ENCODE measurements around the gene UBA5.
A peak's percentile ranks its signal among the peaks of the same experiment; 100 is the strongest.

The UBA5 gene

DNA sequence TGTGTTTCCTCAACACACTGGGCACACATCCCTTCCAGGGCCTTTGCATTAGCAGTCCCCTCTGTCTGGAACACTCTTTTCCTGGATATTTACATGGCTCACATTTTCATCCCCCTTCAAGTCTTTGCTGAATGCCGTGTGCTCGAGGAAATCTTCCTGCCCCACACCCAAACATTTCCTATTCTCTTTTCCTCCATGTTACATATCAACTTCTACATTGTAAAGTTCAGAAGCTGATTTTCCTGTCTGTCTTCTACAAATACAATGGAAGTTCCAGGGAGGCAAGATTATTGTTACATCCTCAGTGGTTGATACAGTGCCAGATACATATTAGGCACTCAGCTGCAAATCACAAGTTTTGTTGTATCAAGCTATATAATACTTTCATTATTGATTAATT is 4.7 kb upstream of the UBA5 start:
- DNase-seq, result no peak

DNA sequence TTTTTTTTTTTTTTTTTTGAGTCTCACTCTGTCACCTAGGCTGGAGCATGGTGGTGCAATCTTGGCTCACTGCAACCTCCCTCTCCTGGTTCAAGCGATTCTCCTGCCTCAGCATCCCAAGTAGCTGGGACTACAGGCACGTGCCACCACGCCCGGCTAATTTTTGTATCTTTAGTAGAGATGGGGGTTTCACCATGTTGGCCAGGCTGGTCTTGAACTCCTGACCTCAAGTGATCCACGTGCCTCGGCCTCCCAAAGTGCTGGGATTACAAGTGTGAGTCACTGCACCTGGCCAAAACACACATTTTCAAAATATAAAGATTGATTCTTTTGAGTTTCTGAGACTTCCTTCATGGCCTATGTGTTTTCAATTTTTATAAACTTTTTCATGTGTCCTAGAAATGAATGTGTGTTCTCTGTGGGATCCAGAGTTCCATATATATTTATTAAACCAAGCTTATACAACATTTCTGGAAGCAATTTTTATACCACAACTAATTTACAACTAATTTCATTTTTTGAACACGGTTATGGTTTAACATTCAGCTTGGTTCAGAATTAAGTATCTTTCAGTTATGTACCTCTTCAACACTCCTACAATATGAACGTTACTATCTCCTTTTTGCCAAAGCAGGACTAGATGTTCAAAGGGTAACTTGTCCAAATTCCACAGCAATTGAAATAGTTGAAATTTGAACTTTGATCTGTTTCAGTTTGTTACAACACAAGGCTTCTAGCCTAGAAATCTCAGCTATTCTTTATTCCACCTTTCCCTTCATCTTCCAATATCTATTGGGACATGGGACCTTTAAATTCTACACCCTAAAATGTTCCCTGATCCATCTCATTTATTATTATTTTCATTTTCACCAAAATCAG is 2.0 kb upstream of the UBA5 start:
- DNase-seq, result no peak

DNA sequence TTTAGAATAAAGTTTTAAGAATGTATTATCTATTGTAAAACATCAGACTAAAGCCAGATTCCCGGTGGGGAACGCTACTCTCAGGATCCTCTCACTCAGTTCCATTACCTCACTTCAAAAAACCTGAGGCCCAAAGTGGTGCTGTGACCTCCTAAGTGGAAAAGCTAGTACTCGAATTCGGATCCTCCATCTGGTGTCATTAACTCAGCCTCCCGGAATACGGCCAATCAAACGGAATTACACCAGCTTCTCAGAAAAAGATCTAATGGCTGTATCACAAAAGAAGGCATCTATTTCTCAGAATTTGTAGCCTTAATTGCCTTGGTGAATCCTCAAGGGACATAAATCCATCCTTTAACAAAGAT is 1.1 kb upstream of the UBA5 start:
- no peak for DNase-seq

DNA sequence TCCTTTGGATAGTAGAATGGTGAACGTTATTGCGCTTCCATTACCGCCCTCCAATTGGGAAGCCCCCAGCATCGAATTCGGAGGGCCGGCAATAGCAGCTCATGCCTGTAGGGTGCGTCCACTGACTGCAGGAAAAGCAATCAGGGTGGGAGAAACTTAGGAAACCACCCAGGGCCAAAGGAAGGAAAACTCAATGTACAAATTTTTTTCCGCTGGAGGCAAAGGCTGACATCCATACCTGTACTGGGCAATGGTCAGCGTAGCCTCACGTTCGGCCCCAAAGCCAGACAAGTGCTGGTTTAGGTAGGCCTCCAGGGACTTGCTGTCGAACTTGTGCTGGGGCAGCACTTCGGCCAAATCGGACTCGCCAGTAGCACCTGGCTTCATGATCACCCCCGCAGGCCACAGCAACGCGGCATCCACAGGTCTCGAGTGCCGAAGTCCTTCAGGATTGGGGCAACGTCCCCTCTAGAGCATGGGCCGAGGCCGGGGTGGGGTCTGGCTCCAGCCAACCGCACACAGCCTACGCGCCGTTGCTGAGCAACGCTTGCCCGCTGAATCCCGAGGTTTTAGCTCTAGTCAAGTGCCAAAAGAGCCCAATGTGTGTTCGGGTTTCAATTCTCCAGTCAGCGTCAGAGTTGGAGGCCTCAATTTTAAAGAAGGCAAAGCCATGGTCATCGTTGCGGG is 621 bp upstream of the UBA5 start, which contains the start of gene ACAD11:
Gene ACAD11 (minus strand): TSS at position 445 of the 687 bp plus-strand sequence. CDS start 58 bp downstream, at position 387.
- peak; percentile 32 for DNase-seq

DNA sequence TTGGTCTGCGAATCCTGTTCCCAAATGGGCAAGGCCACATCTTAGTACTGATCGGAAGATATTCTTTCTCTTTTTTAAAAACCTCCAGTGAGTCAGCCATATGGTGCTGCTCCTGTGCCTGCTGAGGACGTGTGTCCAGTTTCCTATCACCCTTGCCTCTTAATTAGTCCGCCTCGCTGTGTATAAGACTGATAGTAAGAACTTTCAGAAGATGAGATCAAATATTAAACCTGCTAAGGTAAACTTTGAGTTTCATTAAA is 612 bp downstream of the UBA5 start:
- DNase-seq, result no peak

DNA sequence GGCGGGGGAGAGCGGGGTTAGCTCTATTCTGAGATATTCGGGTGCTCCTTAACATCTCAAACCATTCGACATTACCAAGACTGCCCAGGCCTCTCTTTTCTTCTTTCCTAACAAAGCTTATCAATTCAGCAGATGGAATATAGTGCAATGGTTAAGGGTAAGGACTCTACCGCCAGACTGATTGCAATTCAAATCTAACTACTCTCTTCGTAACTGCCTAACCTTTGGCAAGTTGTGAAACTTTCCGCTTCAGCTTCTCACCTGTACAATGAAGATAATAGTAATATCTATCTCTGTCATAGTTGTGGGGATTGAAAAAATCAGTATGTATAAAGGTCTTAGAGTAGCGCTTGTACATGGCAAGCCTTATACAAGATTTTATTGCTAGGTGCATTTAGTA is 972 bp downstream of the UBA5 start:
- DNase-seq, result no peak

DNA sequence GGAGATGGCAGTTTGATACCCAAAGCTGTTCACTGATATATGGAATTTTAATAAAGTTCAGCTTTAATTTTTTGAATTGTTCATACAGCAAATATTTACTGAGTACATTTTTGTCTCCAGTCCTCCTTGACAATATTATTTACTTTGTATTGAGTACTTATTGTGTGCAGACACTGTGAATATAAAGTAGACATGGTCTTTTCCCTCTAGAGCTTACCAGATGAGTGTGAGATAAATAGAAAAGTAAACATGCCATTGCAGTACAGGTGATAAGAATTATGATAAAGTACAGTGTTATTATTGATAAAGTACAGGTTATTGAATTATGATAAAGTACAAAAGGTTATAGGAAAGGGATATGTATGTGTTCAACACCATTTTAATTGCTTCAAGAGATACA is 2.1 kb downstream of the UBA5 start:
- DNase-seq, result no peak

DNA sequence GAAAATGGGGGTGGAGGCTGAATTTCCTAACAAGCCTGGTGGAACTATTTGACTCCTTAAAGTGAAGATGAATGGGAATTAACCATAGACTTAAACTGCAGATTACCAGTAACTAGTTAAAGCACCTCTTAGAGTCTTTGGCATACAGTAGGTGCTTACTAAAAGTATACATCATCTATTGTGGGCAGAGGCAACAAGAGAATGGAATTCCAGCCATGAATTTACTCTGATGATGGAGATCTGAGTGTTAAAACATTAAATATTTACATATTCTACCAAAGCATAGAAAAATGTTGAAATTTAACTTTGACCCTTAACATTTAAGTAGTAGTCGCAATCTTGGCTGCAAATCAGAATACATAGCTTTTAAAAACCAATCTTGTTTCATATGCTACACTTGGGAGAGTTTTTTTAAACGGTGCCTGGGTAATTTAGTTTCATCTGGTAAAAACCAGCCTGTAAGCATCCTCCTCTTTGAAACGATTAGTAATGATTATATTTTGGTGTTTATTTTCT is 5.2 kb downstream of the UBA5 start:
- DNase-seq, result no peak

DNA sequence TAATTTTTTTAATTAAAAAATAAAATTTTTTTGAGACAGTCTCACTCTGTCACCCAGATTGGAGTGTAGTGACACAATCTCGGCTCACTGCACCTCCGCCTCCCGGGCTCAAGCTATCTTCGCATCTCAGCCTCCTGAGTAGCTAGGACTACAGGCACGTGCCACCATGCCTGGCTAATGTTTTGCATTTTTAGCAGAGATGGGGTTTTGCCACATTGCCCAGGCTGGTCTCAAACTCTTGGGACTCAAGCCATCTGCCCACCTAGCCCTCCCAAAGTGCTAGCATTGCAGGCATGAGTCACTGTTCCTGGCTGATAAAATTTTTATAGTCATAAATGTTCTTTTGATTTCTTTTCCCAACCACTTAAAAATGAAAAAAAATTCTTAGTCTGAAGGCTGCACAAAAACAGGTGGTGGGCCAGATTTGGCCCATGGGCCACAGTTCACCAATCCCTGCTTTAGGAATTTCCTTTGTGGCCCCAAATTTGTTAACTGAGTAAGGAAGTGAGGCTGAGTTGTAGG is 9.2 kb downstream of the UBA5 start:
- no peak for DNase-seq

DNA sequence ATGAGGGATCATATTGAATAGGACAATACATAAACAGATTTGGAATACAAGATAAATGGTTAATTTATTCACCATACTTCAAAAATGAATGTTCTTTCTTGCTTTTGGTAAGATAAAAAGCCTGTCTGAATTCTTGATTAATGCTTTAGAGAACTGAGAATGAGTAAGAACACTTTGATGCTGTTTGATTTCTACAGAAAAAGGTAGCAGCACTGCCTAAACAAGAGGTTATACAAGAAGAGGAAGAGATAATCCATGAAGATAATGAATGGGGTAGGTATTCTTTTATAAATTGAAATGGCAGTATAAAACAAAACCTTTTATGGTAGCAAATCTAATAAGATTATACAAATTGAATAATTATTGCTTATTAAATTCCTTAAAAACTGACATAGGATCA is 15.3 kb downstream of the UBA5 start:
- DNase-seq, result no peak

DNA sequence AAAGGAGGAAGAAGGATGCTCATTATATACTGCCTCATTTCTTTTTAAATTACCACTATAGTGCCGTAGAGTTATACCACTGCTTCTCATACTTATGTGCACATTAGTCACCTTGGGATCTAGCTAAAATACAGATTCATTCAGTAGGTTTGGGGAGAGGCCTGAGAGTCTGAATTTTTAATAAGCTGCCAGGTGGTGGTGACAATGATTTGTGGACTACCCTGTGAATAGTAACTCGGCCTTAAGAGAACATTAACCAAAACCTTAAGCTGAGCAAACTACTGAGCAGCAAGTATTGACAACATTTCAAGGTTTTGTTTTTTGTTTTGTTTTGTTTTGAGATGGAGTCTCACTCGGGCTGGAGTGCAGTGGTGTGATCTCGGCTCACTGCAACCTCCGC is 19.8 kb downstream of the UBA5 start:
- DNase-seq, result no peak

DNA sequence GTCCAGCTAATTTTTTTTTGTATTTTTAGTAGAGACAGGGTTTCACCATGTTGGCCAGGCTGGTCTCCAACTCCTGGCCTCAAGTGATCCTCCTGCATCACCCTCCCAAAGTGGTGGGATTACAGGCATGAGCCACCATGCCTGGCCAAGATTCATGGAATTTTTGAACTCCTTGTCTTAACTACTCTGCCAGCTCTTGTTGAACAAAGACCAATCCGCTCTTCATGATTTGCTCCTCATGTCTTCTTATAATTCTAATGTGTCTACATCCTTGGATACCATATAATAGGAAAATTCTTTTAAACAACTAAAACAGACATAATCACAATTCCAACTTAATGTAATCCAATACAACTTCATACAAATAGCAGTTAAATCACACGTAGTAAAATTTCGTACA is 21.3 kb downstream of the UBA5 start:
- DNase-seq, result no peak

DNA sequence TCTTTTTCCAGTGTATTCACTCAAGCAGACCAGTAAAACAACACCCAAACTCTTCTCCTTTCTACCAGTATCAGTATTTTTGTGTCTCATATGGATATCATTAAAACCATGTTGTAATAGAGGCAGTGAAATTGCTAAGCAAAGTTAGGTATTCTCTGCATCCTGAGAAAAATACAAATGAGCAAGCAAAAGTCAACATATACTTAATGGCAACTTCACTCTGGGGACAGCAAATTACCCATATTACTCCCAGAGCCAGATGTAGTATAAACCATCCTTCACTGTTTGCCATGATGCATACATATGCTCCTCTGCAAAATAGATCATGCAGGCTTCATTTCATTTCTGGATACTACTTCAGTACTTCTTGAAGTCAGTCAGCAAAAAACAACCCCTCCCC is 22.1 kb downstream of the UBA5 start:
- no peak for DNase-seq

DNA sequence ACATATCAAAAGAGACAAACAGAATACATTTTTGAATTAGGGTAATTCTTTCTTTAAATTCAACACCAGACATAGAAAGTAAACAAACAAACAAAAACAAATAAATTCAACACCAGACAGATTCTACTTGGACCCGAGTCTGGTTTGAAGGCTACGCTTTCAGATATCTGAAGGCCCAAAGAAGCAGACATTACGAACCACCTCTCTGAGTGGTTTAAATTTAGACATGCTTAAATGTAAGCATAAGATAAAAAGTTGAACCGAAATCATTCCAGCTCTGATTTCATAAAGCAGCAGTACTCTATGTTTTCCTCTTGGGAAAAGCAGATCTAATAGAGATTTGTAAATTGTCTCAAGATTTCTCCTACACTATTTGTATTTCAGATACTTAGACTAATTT is 29.9 kb downstream of the UBA5 start:
- no peak for DNase-seq

DNA sequence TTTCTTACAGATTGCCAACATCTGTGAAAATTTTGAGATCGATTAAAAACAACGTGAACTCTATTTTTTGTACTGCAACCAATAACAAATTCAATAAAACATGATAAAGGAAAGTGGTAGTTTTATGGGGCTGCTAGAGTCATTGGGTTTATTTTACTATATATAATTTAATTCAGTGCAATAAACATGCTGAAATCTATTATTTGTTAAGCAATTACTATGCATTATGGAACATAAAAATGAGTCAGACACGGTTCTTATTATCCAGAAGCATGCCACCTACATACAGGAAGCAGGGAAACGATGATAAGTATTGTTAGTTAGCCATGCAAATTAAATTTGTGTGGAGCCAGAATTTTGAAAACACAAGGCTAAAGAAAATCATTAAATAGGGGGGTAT is 34.9 kb downstream of the UBA5 start:
- DNase-seq, result no peak

DNA sequence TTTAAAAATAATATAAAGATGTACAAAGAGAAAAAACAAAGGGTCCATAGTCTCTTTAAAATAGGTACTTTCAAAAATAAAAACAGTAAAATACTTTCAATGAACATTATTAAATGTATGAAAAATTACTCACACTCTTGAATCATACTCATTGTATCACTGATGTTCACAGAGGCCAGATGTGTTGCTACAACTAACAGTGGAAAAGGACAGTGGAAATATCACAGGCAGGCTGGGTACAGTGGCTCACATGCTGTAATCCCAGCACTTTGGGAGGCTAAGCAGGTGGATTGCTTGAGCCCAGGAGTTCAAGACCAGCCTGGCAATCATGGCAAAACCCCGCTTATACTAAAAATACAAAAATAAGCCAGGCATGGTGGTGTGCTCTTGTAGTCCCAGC is 35.3 kb downstream of the UBA5 start:
- no peak for DNase-seq

DNA sequence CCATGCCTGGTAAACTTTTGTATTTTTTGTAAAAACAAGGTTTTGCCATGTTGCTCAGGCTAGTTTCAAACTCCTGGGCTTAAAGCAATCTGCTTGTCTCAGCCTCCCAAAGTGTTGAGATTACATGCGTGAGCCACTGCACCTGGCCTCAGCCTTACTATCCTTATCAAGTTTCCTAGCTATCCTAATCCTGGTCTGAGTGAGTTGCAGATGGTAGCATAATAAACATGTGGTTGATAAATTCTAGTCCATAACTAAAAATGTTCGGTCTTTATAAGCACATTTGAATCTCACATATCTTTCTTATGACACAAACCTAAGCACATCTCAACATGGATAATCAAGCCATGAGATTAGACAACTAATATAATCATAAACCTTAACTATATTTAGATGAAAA is 43.6 kb downstream of the UBA5 start:
- no peak for DNase-seq

DNA sequence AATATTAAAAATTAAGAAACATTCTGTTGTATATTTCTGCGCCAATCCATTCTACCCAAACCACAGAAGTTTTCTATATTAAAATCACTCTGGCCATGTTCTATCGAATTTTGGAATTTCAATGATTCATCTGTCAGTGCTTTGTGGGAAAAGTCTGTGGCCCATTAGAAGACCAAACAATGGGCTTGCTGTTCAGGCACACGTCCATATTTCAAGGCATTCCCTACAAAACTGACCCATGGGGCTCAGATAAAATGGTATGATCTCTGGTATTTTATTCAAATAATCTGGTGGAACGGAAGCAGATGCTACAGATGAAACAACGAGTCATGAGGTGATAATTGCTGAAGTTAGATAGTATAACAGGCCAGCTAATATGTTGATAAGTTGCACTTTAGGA is 49.6 kb downstream of the UBA5 start:
- DNase-seq, result no peak

DNA sequence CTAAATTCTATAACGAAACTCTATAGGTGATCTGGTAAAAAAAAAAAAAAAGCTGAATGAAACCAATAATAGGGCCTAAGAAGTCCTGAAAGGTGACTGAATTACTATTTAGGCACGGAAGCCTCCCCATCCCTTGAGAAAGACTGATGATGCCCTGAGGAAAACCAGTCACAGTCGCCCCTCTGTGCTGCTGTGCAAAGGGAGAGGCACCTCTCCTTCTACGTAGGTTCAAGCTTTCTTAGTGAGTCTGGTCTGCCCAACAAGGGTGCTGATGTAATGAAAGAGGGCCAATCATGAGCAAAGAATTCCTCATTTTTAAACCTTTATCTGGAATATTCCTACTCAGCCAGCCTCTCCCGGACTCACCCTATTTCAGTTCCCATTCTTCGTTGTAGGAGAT is 50.2 kb downstream of the UBA5 start:
- DNase-seq, result no peak

DNA sequence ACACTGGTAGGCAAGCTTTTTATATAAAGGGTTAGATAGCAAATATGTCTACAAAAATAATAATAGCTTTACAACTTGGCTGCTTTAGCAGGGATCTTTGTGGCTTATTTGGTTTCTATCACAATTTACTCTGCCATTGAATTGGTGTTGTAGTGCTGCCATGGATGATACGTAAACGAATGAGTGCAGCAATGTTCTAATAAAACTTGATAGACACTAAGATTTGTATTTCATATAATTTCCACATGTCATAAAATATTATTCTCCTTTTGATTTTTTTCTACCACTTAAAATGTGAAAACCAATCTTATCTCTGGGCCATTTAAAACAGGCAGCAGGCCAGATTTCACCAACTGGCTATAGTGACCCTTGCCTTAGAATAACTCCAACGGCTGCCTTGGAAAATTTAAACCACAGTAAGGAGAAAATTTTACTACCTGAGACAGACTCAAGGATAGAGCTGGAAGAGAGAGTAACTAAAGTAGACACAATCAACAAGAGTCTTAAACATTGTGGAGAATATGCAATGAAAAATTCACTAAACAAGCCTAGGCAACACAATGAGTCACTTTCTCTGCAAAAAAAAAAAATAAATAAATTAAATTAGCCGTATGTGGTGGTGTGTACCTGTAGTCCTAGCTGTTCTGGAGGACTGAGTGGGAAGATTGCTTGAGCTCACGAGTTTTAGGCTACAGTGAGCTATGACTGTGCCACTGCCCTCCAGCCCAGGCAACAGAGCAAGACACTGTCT is 54.0 kb downstream of the UBA5 start:
- DNase-seq, result no peak

DNA sequence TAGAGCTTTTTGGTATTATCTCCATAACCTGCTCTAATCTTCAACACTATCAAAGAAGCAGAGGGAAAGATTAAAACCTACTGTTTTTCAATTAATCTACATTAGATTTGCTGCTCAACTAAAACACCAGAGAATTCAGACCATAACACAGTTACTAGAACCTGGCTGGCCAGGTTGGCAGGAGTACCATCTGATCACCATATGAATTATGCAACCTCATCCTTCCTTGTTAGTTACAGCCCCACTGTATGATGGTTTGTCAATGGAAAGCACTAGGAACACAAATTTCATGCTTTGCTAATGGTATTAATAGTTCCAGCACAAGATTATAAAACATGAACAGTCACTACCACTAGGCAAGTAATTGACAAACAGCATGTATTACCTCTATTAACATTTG is 56.2 kb downstream of the UBA5 start:
- no peak for DNase-seq

DNA sequence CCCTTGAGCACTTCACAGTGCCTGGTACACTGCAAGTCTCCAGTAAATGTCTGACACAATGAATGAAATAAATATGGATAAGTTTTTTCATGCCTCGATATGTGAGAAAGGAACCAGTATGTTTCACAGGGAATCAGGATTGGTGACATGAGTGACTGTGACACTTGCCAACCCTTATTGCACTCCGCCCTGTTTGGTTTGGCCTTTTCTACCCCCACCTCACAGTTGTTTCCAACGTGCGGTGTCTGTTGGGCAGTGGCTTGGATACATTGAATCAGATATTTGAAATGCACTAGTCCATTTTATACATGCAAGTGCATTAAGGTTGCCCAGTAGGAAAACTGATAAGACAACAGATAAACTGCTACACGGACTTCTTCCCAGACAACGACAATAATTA is 60.1 kb downstream of the UBA5 start:
- DNase-seq, result no peak

DNA sequence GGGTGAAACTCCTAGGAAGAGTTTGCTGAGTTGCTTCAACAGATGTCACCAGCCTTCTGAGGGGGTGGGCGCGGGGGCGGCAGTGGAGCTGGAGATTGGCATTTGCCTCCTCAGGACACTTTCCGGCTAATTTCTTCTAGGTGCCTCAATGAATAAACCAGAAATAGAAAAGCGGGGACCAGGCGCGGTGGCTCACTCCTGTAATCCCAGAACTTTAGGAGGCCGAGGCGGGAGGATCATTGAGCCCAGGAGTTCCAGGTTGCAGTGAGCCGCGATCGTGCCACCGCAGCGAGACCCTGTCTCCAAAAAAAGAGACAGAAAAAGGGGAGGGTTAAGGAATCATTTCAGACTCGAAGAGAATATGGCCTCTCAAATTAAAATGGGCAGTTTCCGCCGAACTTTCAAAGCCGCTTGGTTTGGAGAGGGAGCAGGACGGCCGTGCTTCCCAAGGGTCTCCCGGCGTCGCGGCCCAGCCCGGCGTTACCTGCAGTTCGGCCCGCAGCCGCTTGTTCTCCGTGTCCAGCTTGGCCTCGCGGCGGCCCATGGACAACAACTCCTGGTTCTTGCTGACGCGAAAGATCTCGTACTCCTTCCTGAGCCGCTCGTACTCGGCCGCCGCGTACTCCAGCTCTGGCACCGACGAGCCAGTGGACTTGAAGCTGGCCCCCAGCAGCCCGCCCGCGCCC is 61.5 kb downstream of the UBA5 start:
- DNase-seq, result no peak
